Spinal cord (tissue), 10 donors: ENCODE data around the gene ORM1. TPM values are rescaled to one million over a fixed set of nuclear protein-coding genes. Genes with fewer than 3 reads are reported as not detected.
A peak's percentile ranks its signal among the peaks of the same experiment; 100 is the strongest.

Source experiments
- DNase-seq, 6 donors: peaks; one replicate each; pipeline versions ENCODE4 v3.0.0 to v3.0.0-alpha.2; 2013 to 2015; ENCODE audit warnings: low spot score in 6 of 6, low read depth in 4 of 6
- H3K27ac ChIP-seq: one replicate; pipeline ENCODE4 v1.5.1; 2013; ENCODE audit warnings: low read depth, low read length, control low read depth
- H3K27me3 ChIP-seq: one replicate; pipeline ENCODE4 v1.6.1; 2013; ENCODE audit warnings: low read length; ENCODE audit not compliant: control insufficient read depth, insufficient read depth
- H3K36me3 ChIP-seq: one replicate; pipeline ENCODE4 v1.6.1; 2013; ENCODE audit warnings: low read length; ENCODE audit not compliant: control insufficient read depth, insufficient read depth
- H3K4me1 ChIP-seq: one replicate; pipeline ENCODE4 v1.6.1; 2013; ENCODE audit warnings: low read length; ENCODE audit not compliant: control insufficient read depth, insufficient read depth
- H3K4me3 ChIP-seq: one replicate; pipeline ENCODE4 v1.5.1; 2013; ENCODE audit warnings: low read depth, low read length, control low read depth
- H3K9me3 ChIP-seq: one replicate; pipeline ENCODE4 v1.6.1; 2013; ENCODE audit warnings: low read length; ENCODE audit not compliant: control insufficient read depth, insufficient read depth
- WGBS: methylation state at CpG from one replicate; pipeline ENCODE4 v1.1.5; 2013; ENCODE audit warnings: missing lambda C conversion rate; ENCODE audit not compliant: insufficient coverage; 5-methylcytosine and 5-hydroxymethylcytosine counted together
- polyA plus RNA-seq, 2 donors: library from polyadenylated mRNA; unstranded; fragments of 120-200 nt; gene quantifications; one replicate each; pipeline ENCODE4 v1.2.1, GENCODE V29; 2013; ENCODE audit not compliant: insufficient read length in 2 of 2
- total RNA-seq, 2 donors: library from RNA; depleted of rRNA in 1 of 2; stranded (reverse); fragments of 120-200 nt in 1 of 2; fragments of >200 nt in 1 of 2; gene quantifications; one replicate each; pipeline versions ENCODE4 v1.2.3 to v1.2.4, GENCODE V29; 2013 to 2014
- donor health status: healthy.

Gene ORM1
- total and polyA plus RNA-seq, 4 donors: 0.72 to 5.2 TPM; not detected in 2

DNA sequence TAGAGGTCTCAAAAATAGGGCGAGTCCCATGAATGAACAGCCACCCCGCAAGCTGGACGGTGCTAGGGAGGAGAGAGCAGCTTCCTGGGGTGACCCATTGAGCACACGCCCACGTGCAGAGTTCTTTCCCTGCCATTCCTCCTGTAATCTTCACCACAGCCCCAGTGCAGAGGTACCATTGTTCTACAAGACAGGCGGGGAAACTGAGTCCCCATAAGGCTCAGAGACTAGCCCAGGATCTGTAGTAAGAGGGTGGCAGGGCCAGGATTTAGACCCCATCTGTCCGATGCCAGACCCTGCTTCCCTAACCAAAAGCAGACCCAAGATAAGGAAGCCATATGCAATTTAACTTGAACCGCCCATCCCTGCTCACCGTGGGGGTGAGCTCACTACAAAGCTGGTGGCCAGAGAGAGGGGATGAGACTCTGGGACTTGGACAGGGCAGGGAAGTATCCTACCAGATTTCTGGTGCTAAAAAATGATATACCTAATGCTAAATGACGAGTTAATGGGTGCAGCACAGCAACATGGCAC, 36.7 kb upstream of the ORM1 start:
- 100% methylated on average over 1 of the region's 10 CpGs for WGBS
- Histone ChIP-seq H3K4me1 (peaks cover 62% of the 10 kb centered on the region), H3K9me3 (no peaks in the 10 kb centered on the region), H3K36me3 (peaks cover 38% of the 10 kb centered on the region), H3K27me3 (no peaks in the 10 kb centered on the region), H3K27ac (no peak overlapping the region), H3K4me3 (no peak overlapping the region)
- DNase-seq: no peak

DNA sequence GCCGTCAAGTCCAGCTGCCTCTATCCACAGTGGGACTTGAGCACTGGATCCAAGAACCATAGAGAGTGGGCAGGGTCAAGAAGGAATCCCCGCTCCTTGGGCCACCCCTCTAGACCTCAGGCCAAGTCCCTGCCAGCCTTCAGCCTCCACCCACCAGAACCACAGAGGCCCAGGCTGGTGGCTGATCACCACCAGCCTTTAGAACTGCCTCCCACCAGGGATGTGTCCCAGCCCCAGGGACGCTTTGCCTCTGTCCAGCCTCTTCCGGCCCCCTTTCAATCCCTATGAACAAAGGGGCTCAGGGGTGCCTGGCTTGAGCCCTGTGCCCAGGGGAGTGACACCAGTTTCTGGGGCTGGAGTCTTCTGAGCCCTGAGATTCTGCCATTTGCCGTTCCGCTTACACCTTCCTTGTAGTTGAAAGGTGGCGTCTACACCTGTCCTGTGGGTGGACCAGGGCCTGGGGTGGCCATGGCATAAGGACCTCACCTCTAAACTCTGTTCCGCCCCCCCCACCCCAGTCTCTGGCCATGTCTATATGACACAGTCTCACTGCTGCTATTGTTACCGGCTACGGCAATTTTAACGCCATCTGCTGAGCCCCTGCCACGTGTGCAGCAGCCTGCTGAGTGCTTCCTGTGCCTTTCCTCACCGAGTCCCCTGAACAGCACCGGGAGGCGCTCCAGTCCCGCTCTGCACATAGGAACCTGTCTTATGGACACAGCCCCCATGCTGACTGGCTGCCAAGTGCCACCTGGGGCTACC, 35.7 kb upstream of the ORM1 start:
- peak in 2 of 6 donors; percentile 52 to 63 for DNase-seq
- H3K9me3 ChIP-seq: no peaks in the 10 kb centered on the region
- H3K4me1 ChIP-seq: peaks cover 53% of the 10 kb centered on the region
- WGBS: 77% methylated on average over 16 of the region's 16 CpGs
- H3K27ac ChIP-seq: no peak overlapping the region
- H3K4me3 ChIP-seq: no peak overlapping the region
- H3K36me3 ChIP-seq: peaks cover 39% of the 10 kb centered on the region
- no peaks in the 10 kb centered on the region for H3K27me3 ChIP-seq

DNA sequence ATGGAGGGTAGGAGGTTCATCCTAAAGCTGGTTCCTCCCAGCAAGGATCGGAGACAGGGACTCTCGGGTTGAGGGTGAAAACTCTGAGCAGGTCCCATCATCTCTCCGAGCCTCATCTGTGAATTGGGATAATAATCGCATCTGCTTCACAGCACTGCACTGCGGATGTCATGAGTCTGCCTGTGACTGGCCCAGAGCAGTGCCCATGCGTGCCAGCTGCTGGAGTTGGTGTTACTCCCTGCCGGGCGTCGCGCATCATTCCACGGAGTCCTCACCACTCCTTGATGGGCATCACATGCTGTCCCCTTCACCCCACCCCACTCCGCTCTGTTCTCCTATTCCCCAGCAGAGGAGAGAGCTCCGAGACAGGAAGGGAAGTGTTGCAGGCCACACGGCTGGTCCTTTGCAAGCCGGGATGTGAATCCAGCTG, 35.1 kb upstream of the ORM1 start:
- Histone ChIP-seq H3K9me3 (no peaks in the 10 kb centered on the region), H3K4me1 (peaks cover 48% of the 10 kb centered on the region), H3K4me3 (no peak overlapping the region), H3K36me3 (peaks cover 35% of the 10 kb centered on the region), H3K27me3 (no peaks in the 10 kb centered on the region), H3K27ac (no peak overlapping the region)
- 66% methylated on average over 13 of the region's 15 CpGs for WGBS
- peak in 1 of 6 donors; percentile 24 for DNase-seq

DNA sequence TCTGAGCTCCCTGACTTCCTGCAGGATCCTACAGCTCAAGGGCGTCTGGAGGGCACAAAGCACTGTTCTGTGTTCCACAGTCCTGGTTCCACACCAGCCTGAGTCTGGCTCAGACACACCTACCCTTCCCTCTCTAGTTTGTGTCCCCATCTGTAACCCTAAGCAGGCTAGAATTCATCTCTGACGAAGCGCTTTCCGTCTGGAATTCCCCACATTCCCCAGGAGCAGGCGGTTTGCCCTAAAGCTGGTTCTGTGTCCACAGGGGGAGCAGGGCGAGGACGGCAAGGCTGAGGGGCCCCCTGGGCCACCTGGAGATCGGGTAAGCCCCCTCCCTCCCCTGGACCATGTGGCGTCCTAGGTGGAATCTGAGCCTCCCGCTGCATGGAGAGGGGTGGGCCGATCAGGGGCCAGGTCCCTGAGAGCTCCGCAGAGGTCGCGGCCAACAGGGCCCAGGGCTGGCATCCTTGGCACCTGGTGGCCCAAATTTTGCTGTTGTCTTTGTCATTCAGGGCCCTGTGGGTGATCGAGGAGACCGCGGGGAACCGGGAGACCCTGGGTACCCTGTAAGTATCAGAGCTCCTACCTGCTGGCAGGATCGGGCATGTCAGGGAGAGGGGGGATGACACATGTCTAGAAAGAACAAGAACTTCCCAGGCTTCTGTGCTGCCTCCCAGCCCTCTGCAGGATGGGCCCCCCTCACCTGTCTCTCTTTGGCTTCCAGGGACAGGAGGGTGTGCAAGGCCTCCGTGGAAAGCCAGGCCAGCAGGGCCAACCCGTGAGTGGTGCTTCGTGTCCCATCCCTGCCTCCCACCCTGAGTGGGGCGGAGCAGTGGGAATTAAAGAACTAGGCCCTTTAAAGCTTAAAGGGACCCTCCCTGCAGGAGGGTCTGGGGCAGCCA, 34.5 kb upstream of the ORM1 start:
- no peak for DNase-seq
- Histone ChIP-seq H3K36me3 (peaks cover 35% of the 10 kb centered on the region), H3K4me1 (peaks cover 44% of the 10 kb centered on the region), H3K4me3 (no peak overlapping the region), H3K27me3 (no peaks in the 10 kb centered on the region), H3K27ac (no peak overlapping the region), H3K9me3 (no peaks in the 10 kb centered on the region)
- 68% methylated on average over 17 of the region's 23 CpGs for WGBS

DNA sequence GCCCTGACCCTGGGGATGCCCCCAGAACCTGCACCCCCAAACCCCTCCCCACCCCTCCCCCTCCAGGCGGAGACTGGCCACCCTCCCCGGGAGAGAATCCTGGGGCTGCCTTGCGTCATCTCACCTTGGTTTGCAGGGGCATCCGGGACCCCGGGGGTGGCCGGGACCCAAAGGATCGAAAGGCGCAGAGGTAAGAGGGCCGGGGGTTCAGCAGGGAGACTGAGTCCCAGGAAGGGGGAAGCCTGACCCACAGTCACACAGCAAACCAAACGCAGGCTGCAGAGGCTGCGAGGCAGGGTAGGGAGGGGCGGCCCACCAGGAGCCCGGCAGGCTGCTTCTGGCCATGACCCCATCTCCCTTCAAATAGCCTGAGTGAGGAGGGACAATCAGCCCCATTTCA, 33.8 kb upstream of the ORM1 start:
- 99% methylated on average over 10 of the region's 13 CpGs for WGBS
- peaks cover 40% of the 10 kb centered on the region for H3K4me1 ChIP-seq
- no peak for DNase-seq
- no peak overlapping the region for H3K4me3 ChIP-seq
- H3K27me3 ChIP-seq: no peaks in the 10 kb centered on the region
- no peaks in the 10 kb centered on the region for H3K9me3 ChIP-seq
- H3K27ac ChIP-seq: no peak overlapping the region
- H3K36me3 ChIP-seq: peaks cover 35% of the 10 kb centered on the region

DNA sequence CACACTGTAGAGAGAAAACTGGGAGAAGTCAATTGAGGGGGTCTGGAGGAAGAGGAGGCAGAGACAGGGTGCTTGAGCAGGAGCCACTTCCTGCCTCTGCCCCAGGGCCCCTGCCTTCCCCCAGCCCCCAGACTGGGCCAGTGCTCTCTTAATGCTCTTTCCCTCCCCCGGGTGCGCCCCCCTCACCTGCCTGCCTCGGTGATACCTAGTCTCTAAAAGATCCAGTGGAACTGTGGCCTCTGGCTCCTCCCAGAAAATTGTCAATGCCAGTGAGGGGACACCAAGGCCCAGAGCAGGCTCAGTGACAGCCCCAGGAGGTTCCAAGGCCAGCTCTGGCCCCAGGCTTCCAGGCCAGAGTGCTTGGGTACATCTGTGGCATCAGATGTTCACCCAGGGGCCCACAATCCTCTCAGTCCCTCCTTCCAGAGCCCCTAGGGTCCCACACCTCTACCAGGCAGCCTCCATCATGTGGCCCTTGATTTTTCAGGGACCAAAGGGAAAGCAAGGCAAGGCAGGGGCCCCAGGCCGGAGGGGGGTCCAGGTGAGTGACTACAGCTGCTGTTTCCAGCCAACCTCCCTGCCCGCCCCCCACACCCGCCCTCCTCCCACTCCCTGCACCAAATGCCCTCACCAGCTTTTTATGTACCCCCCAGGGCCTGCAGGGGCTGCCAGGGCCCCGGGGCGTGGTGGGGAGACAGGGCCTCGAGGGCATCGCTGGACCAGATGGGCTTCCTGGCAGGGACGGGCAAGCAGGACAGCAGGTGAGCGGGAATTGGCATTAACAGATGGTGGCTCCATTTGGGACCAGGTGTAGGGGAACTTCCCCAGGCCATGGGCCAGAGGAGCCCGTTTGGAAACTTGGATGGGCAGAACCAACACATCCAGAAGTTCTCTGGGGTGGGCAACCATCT, 33.1 kb upstream of the ORM1 start:
- H3K9me3 ChIP-seq: peaks cover 3% of the 10 kb centered on the region
- H3K27me3 ChIP-seq: no peaks in the 10 kb centered on the region
- H3K4me3 ChIP-seq: no peak overlapping the region
- H3K4me1 ChIP-seq: peaks cover 37% of the 10 kb centered on the region
- H3K36me3 ChIP-seq: peaks cover 27% of the 10 kb centered on the region
- no peak overlapping the region for H3K27ac ChIP-seq
- 88% methylated on average over 10 of the region's 13 CpGs for WGBS
- DNase-seq: no peak

DNA sequence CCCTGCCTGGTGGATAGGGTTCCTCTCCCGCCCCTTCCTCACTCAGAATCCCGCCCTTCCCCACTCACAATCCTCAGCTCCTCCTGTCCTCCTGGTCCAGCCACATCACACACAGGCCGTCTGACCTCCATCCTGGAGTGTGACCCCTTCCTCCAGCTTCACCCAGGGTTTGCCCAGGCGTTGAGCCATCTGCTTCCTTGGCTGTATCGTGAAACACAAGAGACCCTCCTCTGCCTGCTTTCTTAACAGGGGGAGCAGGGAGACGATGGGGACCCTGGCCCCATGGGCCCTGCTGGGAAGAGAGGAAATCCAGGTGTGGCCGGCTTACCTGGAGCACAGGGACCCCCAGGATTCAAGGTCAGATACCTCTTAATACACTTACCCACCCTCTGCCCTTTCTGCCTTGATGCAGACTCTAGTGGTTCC, 32.3 kb upstream of the ORM1 start:
- H3K4me3 ChIP-seq: no peak overlapping the region
- H3K27me3 ChIP-seq: no peaks in the 10 kb centered on the region
- peaks cover 3% of the 10 kb centered on the region for H3K9me3 ChIP-seq
- peaks cover 20% of the 10 kb centered on the region for H3K36me3 ChIP-seq
- H3K27ac ChIP-seq: no peak overlapping the region
- DNase-seq: no peak
- WGBS: 67% methylated on average over 7 of the region's 7 CpGs
- peaks cover 30% of the 10 kb centered on the region for H3K4me1 ChIP-seq

DNA sequence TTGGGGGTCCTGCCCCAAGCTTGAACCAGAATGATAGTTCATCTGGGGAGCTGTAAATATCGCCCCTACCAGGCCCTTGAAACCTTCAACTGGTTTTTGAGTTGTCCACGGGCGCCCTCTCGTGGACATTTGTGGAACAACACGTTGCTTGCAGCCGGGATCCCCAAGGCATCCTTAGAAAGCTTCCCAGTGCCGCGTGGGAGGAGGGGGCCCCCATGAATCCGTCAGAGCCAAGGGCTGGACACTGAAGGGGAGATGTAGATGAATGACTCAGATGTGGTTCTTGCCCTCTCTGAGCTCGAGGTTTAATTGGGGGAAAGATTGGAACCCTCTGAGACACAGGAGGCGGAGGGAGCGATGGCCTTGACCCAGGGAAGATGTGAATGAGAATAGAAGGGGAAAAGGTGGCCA, 31.8 kb upstream of the ORM1 start:
- no peak overlapping the region for H3K4me3 ChIP-seq
- no peaks in the 10 kb centered on the region for H3K27me3 ChIP-seq
- no peak overlapping the region for H3K27ac ChIP-seq
- peak in 5 of 6 donors; percentile 47 to 92 (median 67) for DNase-seq
- H3K36me3 ChIP-seq: peaks cover 17% of the 10 kb centered on the region
- peaks cover 28% of the 10 kb centered on the region for H3K4me1 ChIP-seq
- peaks cover 3% of the 10 kb centered on the region for H3K9me3 ChIP-seq
- 7% methylated on average over 11 of the region's 12 CpGs for WGBS
